LHCN-M2 (cell line): ENCODE data around the gene CARD10. TPM values are rescaled to one million over a fixed set of nuclear protein-coding genes. Genes with fewer than 3 reads are reported as not detected.
A peak's percentile ranks its signal among the peaks of the same experiment; 100 is the strongest.
"Not testable (repeated sequence)": the region's sequence is repeated elsewhere in the genome, so short reads cannot be mapped to it uniquely, and the experiment has no call there.

Source experiments
- DNase-seq: peaks from one replicate; pipeline ENCODE4 v3.0.0-alpha.2; 2012; ENCODE audit warnings: low read depth
- total RNA-seq: library from RNA; depleted of rRNA; stranded (reverse); fragments of >200 nt; gene quantifications from 2 replicates; pipeline ENCODE4 v1.2.3, GENCODE V29; 2014

CARD10 gene
- total RNA-seq, 1 experiment from 2014 or later, result 23.0 TPM

- DNase-seq, result no peak
These were observed 10.6 kb upstream of the CARD10 start for GRCh38 chr22:37529652-37530345.

- not testable (repeated sequence) for DNase-seq
These were observed 8.7 kb upstream of the CARD10 start for GRCh38 chr22:37527952-37528351.

GRCh38 chr22:37527081-37527752 lies 8.0 kb upstream of the CARD10 start:
- peak; percentile 27 for DNase-seq

GRCh38 chr22:37526376-37526775 lies 7.2 kb upstream of the CARD10 start:
- DNase-seq, result peak; percentile 96

- no peak for DNase-seq
These were observed 6.6 kb upstream of the CARD10 start for GRCh38 chr22:37525746-37526350.

- peak; percentile 87 for DNase-seq
These were observed 6.0 kb upstream of the CARD10 start for GRCh38 chr22:37525073-37525745.

GRCh38 chr22:37522482-37522881 lies 3.3 kb upstream of the CARD10 start:
- no peak for DNase-seq

- DNase-seq, result no peak
These were observed 2.1 kb upstream of the CARD10 start for GRCh38 chr22:37521236-37521739.

- no peak for DNase-seq
These were observed 1.6 kb upstream of the CARD10 start for GRCh38 chr22:37520776-37521191.

GRCh38 chr22:37518509-37519267 lies 527 bp downstream of the CARD10 start:
- no peak for DNase-seq

- DNase-seq, result no peak
These were observed 1.3 kb downstream of the CARD10 start for GRCh38 chr22:37517826-37518450.

GRCh38 chr22:37516456-37516855 lies 2.8 kb downstream of the CARD10 start:
- no peak for DNase-seq

- no peak for DNase-seq
These were observed 3.3 kb downstream of the CARD10 start for GRCh38 chr22:37515901-37516300.

- DNase-seq, result no peak
These were observed 4.6 kb downstream of the CARD10 start for GRCh38 chr22:37514526-37515051.

- no peak for DNase-seq
These were observed 7.7 kb downstream of the CARD10 start for GRCh38 chr22:37511395-37512104.

GRCh38 chr22:37510091-37510490 lies 9.1 kb downstream of the CARD10 start:
- no peak for DNase-seq

- no peak for DNase-seq
These were observed 10.0 kb downstream of the CARD10 start for GRCh38 chr22:37509059-37509860.

GRCh38 chr22:37508431-37508992 lies 10.7 kb downstream of the CARD10 start:
- no peak for DNase-seq

- DNase-seq, result no peak
These were observed 11.5 kb downstream of the CARD10 start for GRCh38 chr22:37507731-37508130.
